Spinal cord (tissue), 10 donors: ENCODE data around the gene SFXN3. TPM values are rescaled to one million over a fixed set of nuclear protein-coding genes. Genes with fewer than 3 reads are reported as not detected.

Experiments
- DNase-seq, 6 donors: peaks; one replicate each; pipeline versions ENCODE4 v3.0.0 to v3.0.0-alpha.2; 2013 to 2015; ENCODE audit warnings: low spot score in 6 of 6, low read depth in 4 of 6
- H3K27ac ChIP-seq: one replicate; pipeline ENCODE4 v1.5.1; 2013; ENCODE audit warnings: low read depth, low read length, control low read depth
- H3K27me3 ChIP-seq: one replicate; pipeline ENCODE4 v1.6.1; 2013; ENCODE audit warnings: low read length; ENCODE audit not compliant: control insufficient read depth, insufficient read depth
- H3K36me3 ChIP-seq: one replicate; pipeline ENCODE4 v1.6.1; 2013; ENCODE audit warnings: low read length; ENCODE audit not compliant: control insufficient read depth, insufficient read depth
- H3K4me1 ChIP-seq: one replicate; pipeline ENCODE4 v1.6.1; 2013; ENCODE audit warnings: low read length; ENCODE audit not compliant: control insufficient read depth, insufficient read depth
- H3K4me3 ChIP-seq: one replicate; pipeline ENCODE4 v1.5.1; 2013; ENCODE audit warnings: low read depth, low read length, control low read depth
- H3K9me3 ChIP-seq: one replicate; pipeline ENCODE4 v1.6.1; 2013; ENCODE audit warnings: low read length; ENCODE audit not compliant: control insufficient read depth, insufficient read depth
- WGBS: methylation state at CpG from one replicate; pipeline ENCODE4 v1.1.5; 2013; ENCODE audit warnings: missing lambda C conversion rate; ENCODE audit not compliant: insufficient coverage; 5-methylcytosine and 5-hydroxymethylcytosine counted together
- long read RNA-seq, 4 donors: transcript quantifications; one replicate each; lab custom pipeline, GENCODE V29; 2026
- polyA plus RNA-seq, 2 donors: library from polyadenylated mRNA; unstranded; fragments of 120-200 nt; gene quantifications; one replicate each; pipeline ENCODE4 v1.2.1, GENCODE V29; 2013; ENCODE audit not compliant: insufficient read length in 2 of 2
- total RNA-seq, 2 donors: library from RNA; depleted of rRNA in 1 of 2; stranded (reverse); fragments of 120-200 nt in 1 of 2; fragments of >200 nt in 1 of 2; gene quantifications; one replicate each; pipeline versions ENCODE4 v1.2.3 to v1.2.4, GENCODE V29; 2013 to 2014
- donor health status: healthy.

The SFXN3 gene
- total RNA-seq = 10 to 100 TPM; 27.1 to 38.2 TPM
- 10 to 100 TPM; 49.7 to 55.8 TPM for polyA plus RNA-seq
- long read RNA-seq, donor 1, partial matches to known transcripts = 0 of 1 reads
- long read RNA-seq, donor 1, other reads (novel, unspliced or antisense) = 0 of 1 reads
- long read RNA-seq, donor 2, partial matches to known transcripts = 0 of 1 reads
- long read RNA-seq, donor 2, other reads (novel, unspliced or antisense) = 0 of 1 reads
- long read RNA-seq, donor 3, partial matches to known transcripts = 0 of 1 reads
- long read RNA-seq, donor 3, other reads (novel, unspliced or antisense) = 0 of 1 reads
- long read RNA-seq, donor 4 = 0 reads

GRCh38 chr10:101031128-101031795 is at the start of gene SFXN3, which contains the start of gene PDZD7:
Gene SFXN3 (plus strand): TSS chr10:101031234. CDS start chr10:101034695, 3,461 bp downstream.
Gene PDZD7 (minus strand): TSS chr10:101031129. CDS start chr10:101030219, 910 bp downstream.
- Histone ChIP-seq H3K9me3 (no peaks in the 10 kb centered on the region), H3K27ac (peak within 1 kb of the TSS; percentile 88), H3K36me3 (peaks cover 12% of the 10 kb centered on the region), H3K4me1 (peaks cover 48% of the 10 kb centered on the region), H3K27me3 (peaks cover 17% of the 10 kb centered on the region), H3K4me3 (peak within 1 kb of the TSS; percentile 86)
- under 1% methylated on average over 33 of the region's 38 CpGs for WGBS
- DNase-seq = peak; percentile 60 to 98 (median 84)

GRCh38 chr10:100982916-100983830 is 47.9 kb upstream of the SFXN3 start:
- 93% methylated on average over 14 of the region's 24 CpGs for WGBS
- H3K27ac ChIP-seq = no peak overlapping the region
- peaks cover 78% of the 10 kb centered on the region for H3K36me3 ChIP-seq
- no peak for DNase-seq
- H3K9me3 ChIP-seq = no peaks in the 10 kb centered on the region
- no peaks in the 10 kb centered on the region for H3K27me3 ChIP-seq
- no peak overlapping the region for H3K4me3 ChIP-seq
- peaks cover 21% of the 10 kb centered on the region for H3K4me1 ChIP-seq

GRCh38 chr10:100983868-100984671 is 47.0 kb upstream of the SFXN3 start:
- Histone ChIP-seq H3K27ac (no peak overlapping the region), H3K36me3 (peaks cover 74% of the 10 kb centered on the region), H3K27me3 (no peaks in the 10 kb centered on the region), H3K4me1 (peaks cover 30% of the 10 kb centered on the region), H3K4me3 (no peak overlapping the region), H3K9me3 (no peaks in the 10 kb centered on the region)
- no peak for DNase-seq
- 83% methylated on average over 11 of the region's 13 CpGs for WGBS

- Histone ChIP-seq H3K4me3 (no peak overlapping the region), H3K27ac (no peak overlapping the region), H3K36me3 (peaks cover 74% of the 10 kb centered on the region), H3K27me3 (no peaks in the 10 kb centered on the region), H3K9me3 (no peaks in the 10 kb centered on the region), H3K4me1 (peaks cover 30% of the 10 kb centered on the region)
- WGBS = 96% methylated on average over 2 of the region's 2 CpGs
- DNase-seq = no peak
These were observed 46.3 kb upstream of the SFXN3 start for GRCh38 chr10:100984672-100985177.

- Histone ChIP-seq H3K4me1 (peaks cover 30% of the 10 kb centered on the region), H3K9me3 (no peaks in the 10 kb centered on the region), H3K4me3 (no peak overlapping the region), H3K27me3 (no peaks in the 10 kb centered on the region), H3K27ac (no peak overlapping the region), H3K36me3 (peaks cover 69% of the 10 kb centered on the region)
- 100% methylated on average over 1 of the region's 5 CpGs for WGBS
- DNase-seq = no peak
These were observed 45.7 kb upstream of the SFXN3 start for GRCh38 chr10:100985336-100985735.

GRCh38 chr10:100986623-100986951 is 44.4 kb upstream of the SFXN3 start:
- peaks cover 30% of the 10 kb centered on the region for H3K4me1 ChIP-seq
- H3K4me3 ChIP-seq = peak overlapping the region; percentile 87
- WGBS = 14% methylated on average over 17 of the region's 17 CpGs
- no peak for DNase-seq
- H3K9me3 ChIP-seq = no peaks in the 10 kb centered on the region
- no peak overlapping the region for H3K27ac ChIP-seq
- H3K27me3 ChIP-seq = no peaks in the 10 kb centered on the region
- H3K36me3 ChIP-seq = peaks cover 72% of the 10 kb centered on the region

- Histone ChIP-seq H3K4me1 (peaks cover 30% of the 10 kb centered on the region), H3K4me3 (peak within 1 kb of the TSS; percentile 87), H3K27me3 (no peaks in the 10 kb centered on the region), H3K36me3 (peaks cover 67% of the 10 kb centered on the region), H3K27ac (peak within 1 kb of the TSS; percentile 60), H3K9me3 (no peaks in the 10 kb centered on the region)
- WGBS = under 1% methylated on average over 75 of the region's 75 CpGs
- DNase-seq = peak in 3 of 6 donors; percentile 78 to 95 (median 95)
These were observed 43.9 kb upstream of the SFXN3 start, which contains the start of the genes MRPL43 and TWNK for GRCh38 chr10:100986952-100987684. Gene MRPL43 (minus strand): TSS chr10:100987497. CDS start chr10:100987443, 54 bp downstream. Gene TWNK (plus strand): TSS chr10:100987543. CDS start chr10:100988211, 668 bp downstream.

GRCh38 chr10:100987685-100988049 is 43.4 kb upstream of the SFXN3 start:
- peaks cover 30% of the 10 kb centered on the region for H3K4me1 ChIP-seq
- peak overlapping the region; percentile 87 for H3K4me3 ChIP-seq
- 2% methylated on average over 15 of the region's 15 CpGs for WGBS
- no peaks in the 10 kb centered on the region for H3K27me3 ChIP-seq
- H3K9me3 ChIP-seq = no peaks in the 10 kb centered on the region
- no peak overlapping the region for H3K27ac ChIP-seq
- H3K36me3 ChIP-seq = peaks cover 65% of the 10 kb centered on the region
- no peak for DNase-seq
